ENCODE results near the gene GALNT11. TPM values are rescaled to one million over a fixed set of nuclear protein-coding genes. Genes with fewer than 3 reads are reported as not detected.

The GALNT11 gene
- total RNA-seq, 1 donor from 2014 or later, result 57.7 TPM

- DNase-seq, result no peak
These were observed 94.7 kb downstream of the GALNT11 start for GRCh38 chr7:152120210-152120609.

GRCh38 chr7:152120776-152121175, 95.3 kb downstream of the GALNT11 start:
- no peak for DNase-seq

- no peak for DNase-seq
These were observed 96.0 kb downstream of the GALNT11 start for GRCh38 chr7:152121432-152121831.

GRCh38 chr7:152122540-152122939, 97.1 kb downstream of the GALNT11 start:
- DNase-seq, result no peak

GRCh38 chr7:152126741-152127140, 101.3 kb downstream of the GALNT11 start:
- DNase-seq, result no peak

GRCh38 chr7:152127229-152127628, 101.8 kb downstream of the GALNT11 start:
- DNase-seq, result no peak

- DNase-seq, result no peak
These were observed 102.8 kb downstream of the GALNT11 start for GRCh38 chr7:152128252-152128651.

- DNase-seq, result no peak
These were observed 103.4 kb downstream of the GALNT11 start for GRCh38 chr7:152128741-152129461.

GRCh38 chr7:152129682-152130081, 104.2 kb downstream of the GALNT11 start:
- DNase-seq, result no peak

- DNase-seq, result no peak
These were observed 105.5 kb downstream of the GALNT11 start for GRCh38 chr7:152130658-152131590.

- DNase-seq, result no peak
These were observed 106.6 kb downstream of the GALNT11 start for GRCh38 chr7:152131981-152132494.

- no peak for DNase-seq
These were observed 107.3 kb downstream of the GALNT11 start for GRCh38 chr7:152132812-152133211.

GRCh38 chr7:152133804-152134203, 108.3 kb downstream of the GALNT11 start:
- no peak for DNase-seq

- no peak for DNase-seq
These were observed 111.2 kb downstream of the GALNT11 start for GRCh38 chr7:152136686-152137085.

- DNase-seq, result no peak
These were observed 112.1 kb downstream of the GALNT11 start for GRCh38 chr7:152137476-152138025.

GRCh38 chr7:152140067-152140466, 114.6 kb downstream of the GALNT11 start:
- no peak for DNase-seq

- no peak for DNase-seq
These were observed 115.1 kb downstream of the GALNT11 start for GRCh38 chr7:152140560-152140959.

GRCh38 chr7:152142976-152143595, 117.6 kb downstream of the GALNT11 start:
- DNase-seq, result no peak

- DNase-seq, result no peak
These were observed 119.2 kb downstream of the GALNT11 start for GRCh38 chr7:152144557-152145245.

- DNase-seq, result no peak
These were observed 120.5 kb downstream of the GALNT11 start for GRCh38 chr7:152145853-152146466.

GRCh38 chr7:152148706-152149105, 123.2 kb downstream of the GALNT11 start:
- DNase-seq, result no peak
